HG03097 (cell line): Measurements from ENCODE around the gene ARID1B.

Source experiments
- ATAC-seq: cut with Tn5 transposase; IDR thresholded peaks from one replicate; pipeline ENCODE4 v1.9.1; 2021; ENCODE audit not compliant: unreplicated experiment, low FRiP score

ARID1B gene

GRCh38 chr6:157246048-157246630, 469.0 kb downstream of the ARID1B start:
- ATAC-seq: no peak

GRCh38 chr6:157246771-157247484, 469.8 kb downstream of the ARID1B start:
- no peak for ATAC-seq

GRCh38 chr6:157248264-157248663, 471.1 kb downstream of the ARID1B start:
- ATAC-seq: no peak

GRCh38 chr6:157249826-157250225, 472.6 kb downstream of the ARID1B start:
- ATAC-seq: no peak

- no peak for ATAC-seq
Measured at GRCh38 chr6:157251586-157252247, 474.5 kb downstream of the ARID1B start.

DNA sequence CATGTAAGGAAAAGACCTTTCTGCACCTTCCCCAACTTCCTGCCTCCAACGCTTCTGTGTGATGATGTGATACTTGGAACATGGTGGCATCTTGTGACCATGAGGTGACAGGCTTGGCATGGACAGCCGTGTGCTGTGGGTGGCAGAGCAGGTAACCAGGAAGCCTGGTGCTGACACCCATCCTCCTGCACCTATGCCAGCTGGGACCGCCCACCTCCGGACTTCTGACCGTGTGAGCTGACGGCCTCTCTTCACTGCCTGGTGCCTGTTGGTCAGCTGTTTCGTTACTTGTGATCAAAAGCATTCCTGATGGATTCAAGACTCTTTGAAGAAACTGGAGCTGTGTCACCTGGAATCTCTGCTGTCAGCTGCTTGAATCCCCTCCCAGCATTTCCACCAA, 475.8 kb downstream of the ARID1B start:
- ATAC-seq: no peak

DNA sequence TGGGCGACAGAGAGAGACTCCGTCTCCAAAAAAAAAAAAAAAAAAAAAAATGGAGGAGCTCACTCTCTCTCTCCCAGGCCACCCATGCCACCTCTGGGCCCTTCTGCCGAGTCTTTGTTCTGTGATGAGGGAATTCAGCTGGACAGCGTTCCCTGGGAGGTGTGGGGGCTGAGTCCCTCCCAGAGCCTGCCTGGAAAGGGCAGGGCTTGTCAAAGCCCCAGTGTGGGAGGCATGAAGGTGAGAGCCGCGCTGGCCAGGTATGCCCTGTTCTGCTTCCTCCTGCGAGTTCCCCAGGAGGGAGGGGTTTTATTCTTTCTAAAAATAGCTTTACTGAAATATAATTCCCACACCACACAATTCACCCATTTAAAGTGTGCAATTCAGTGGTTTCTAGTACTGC, 476.5 kb downstream of the ARID1B start:
- ATAC-seq: no peak

GRCh38 chr6:157254538-157254937, 477.4 kb downstream of the ARID1B start:
- no peak for ATAC-seq

DNA sequence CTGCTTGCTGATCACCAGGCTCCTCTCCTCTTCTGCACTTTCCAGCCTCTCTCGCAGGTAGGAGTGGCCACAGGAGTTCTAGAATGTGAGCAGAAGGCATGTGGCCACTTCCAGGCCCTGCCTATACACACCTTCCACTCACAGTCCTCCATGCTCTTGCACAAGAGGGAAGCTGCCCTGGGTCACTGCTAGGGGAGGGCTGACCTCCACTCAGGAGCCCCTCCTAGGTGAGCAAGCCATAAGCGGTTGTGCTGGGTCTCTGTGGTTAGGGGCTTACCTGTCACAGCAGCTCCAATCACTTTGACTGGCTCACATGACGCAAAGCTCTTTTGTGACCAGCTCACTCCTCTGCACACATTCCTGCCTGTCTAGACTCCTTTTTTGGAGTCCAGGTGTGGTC, 477.9 kb downstream of the ARID1B start:
- no peak for ATAC-seq

GRCh38 chr6:157258878-157259277, 481.7 kb downstream of the ARID1B start:
- no peak for ATAC-seq

- ATAC-seq: no peak
Measured at GRCh38 chr6:157259443-157259842, 482.3 kb downstream of the ARID1B start.
